ENCODE measurements around the gene QPRT. TPM values are rescaled to one million over a fixed set of nuclear protein-coding genes. Genes with fewer than 3 reads are reported as not detected.

The QPRT gene
- polyA plus RNA-seq, 3 donors: 2.1 to 4.7 (median 3.9) TPM

DNA sequence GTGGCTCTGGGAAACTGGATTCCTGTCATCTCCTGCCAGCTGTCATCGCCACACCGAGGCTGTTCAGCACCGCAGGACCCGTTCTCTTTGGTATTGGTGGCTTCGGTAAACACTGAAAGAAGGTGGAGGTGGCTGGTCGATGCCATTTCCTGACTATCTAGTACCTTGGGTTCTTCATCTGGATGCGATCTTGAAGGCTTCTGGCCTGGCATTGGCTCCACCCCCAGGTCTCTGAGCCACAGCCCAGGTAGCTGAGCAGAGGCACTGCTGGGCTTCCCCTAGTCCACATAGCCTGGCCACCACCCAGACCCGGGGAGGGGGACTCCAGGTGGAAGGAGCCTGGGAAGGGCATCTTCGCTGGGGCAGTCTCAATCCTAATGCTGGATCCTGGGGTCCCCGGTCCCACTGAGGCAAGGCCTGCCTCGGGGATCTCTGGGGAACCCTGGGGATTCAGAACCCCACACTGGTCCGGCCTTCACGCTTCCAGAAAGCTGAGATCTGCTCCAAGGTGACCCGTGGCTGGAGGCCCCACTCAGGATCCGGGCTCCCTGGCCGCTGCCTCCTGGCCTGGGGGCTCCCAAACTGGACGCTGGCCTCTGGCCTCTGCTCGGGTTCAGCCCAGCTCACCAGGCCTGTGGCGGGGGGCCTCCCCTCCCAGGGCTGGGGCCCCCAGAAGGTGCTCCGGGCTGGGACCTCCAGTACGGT lies 65.0 kb downstream of the QPRT start:
- Histone ChIP-seq H2AFZ (ENCODE audit: insufficient read depth, low read depth, low read length, poor library complexity, severe bottlenecking) (no peak overlapping the region), H3K27ac (ENCODE audit: low read depth in 1 of 2, low read length in 2 of 2) (peak overlapping the region; percentile 85 to 97), H3K4me3 (replicated peaks in 1 of 3; ENCODE audit: low read depth in 2 of 3, low read length in 3 of 3) (peak overlapping the region in 2 of 3 experiments; percentile 91 to 92), H3K79me2 (ENCODE audit: insufficient read depth, low read length) (peaks cover 39% of the 10 kb centered on the region), H4K20me1 (ENCODE audit: insufficient read depth, low read length) (peaks cover 47% of the 10 kb centered on the region), H3K9me3 (replicated peaks in 1 of 2; ENCODE audit: control insufficient read depth in 1 of 2, insufficient read depth in 1 of 2, low read length in 2 of 2) (no peaks in the 10 kb centered on the region), H3K9ac (ENCODE audit: insufficient read depth, low read length, poor library complexity, severe bottlenecking) (peak overlapping the region; percentile 93), H3K4me1 (ENCODE audit: control insufficient read depth in 1 of 2, insufficient read depth in 2 of 2, low read length in 2 of 2) (peaks cover 63 to 89% of the 10 kb centered on the region in 2 donors), H3K4me2 (replicated peaks; ENCODE audit: extremely low read depth, low read length, poor library complexity, severe bottlenecking) (peak overlapping the region; percentile 78), H3K36me3 (replicated peaks in 1 of 2; ENCODE audit: control insufficient read depth in 1 of 2, insufficient read depth in 2 of 2, low read length in 2 of 2) (peaks cover 11 to 31% of the 10 kb centered on the region in 2 donors), H3K27me3 (ENCODE audit: control insufficient read depth in 2 of 2, insufficient read depth in 2 of 2, low read length in 2 of 2) (no peaks in the 10 kb centered on the region)
- H3K4me3 Mint-ChIP-seq: peak overlapping the region; percentile 62 to 98
- intact Hi-C loops (cut with micrococcal nuclease): loop anchor here (2.0 to 5.0 kb wide), 2 partner anchors 43 to 77 kb away; no protein-coding TSS in a partner anchor
- no peak for DNase-seq
- H3K36me3 Mint-ChIP-seq: peaks cover 31 to 41% of the 10 kb centered on the region in 2 donors
- H3K4me1 Mint-ChIP-seq: peaks cover 77% of the 10 kb centered on the region
- WGBS (ENCODE audit: insufficient coverage): 90% methylated on average over 17 of the region's 21 CpGs
- TF ChIP-seq, protein P1, sequence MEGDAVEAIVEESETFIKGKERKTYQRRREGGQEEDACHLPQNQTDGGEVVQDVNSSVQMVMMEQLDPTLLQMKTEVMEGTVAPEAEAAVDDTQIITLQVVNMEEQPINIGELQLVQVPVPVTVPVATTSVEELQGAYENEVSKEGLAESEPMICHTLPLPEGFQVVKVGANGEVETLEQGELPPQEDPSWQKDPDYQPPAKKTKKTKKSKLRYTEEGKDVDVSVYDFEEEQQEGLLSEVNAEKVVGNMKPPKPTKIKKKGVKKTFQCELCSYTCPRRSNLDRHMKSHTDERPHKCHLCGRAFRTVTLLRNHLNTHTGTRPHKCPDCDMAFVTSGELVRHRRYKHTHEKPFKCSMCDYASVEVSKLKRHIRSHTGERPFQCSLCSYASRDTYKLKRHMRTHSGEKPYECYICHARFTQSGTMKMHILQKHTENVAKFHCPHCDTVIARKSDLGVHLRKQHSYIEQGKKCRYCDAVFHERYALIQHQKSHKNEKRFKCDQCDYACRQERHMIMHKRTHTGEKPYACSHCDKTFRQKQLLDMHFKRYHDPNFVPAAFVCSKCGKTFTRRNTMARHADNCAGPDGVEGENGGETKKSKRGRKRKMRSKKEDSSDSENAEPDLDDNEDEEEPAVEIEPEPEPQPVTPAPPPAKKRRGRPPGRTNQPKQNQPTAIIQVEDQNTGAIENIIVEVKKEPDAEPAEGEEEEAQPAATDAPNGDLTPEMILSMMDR (IDR thresholded peaks at IDR 0.05): no peak
- peaks cover 0 to 9% (median 3%) of the 10 kb centered on the region in 3 donors for H3K27me3 Mint-ChIP-seq (ENCODE audit: low read depth in 3 of 3)
- H3K27ac Mint-ChIP-seq: peak overlapping the region; percentile 71 to 100 (median 97)
- peaks cover 0 to 7% (median 1%) of the 10 kb centered on the region in 7 donors for H3K9me3 Mint-ChIP-seq

DNA sequence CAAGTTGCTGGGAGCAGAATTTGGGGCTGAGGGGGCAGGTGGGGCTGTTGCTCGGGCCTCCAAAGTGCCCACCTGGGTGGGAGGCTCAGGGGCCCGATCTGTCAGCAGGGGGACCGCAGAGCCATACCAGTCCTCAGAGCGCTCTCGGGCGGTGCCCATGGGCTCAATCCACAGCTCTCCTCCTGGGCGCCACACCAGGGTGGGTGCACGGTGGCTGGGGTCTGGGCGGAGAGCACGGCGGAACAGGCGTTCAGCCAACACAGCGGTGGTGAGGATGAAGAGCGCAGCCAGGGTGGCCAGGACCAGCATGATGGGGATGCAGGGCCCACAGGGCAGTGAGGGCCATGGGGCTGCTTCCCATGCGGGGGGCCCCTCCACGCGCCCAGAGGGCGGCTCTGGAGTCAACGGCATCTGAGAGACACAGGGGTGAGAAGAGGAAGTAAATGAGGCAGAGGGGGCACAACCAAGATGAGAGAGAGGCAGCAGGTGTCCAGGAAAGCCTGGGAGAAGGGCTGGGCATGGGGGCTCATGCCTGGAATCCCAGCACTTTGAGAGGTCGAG lies 65.6 kb downstream of the QPRT start:
- peaks cover 11 to 31% of the 10 kb centered on the region in 2 donors for H3K36me3 ChIP-seq (replicated peaks in 1 of 2; ENCODE audit: control insufficient read depth in 1 of 2, insufficient read depth in 2 of 2, low read length in 2 of 2)

More for the DNA sequence above, 65.6 kb downstream of the QPRT start:
- Mint-ChIP-seq H3K4me3 (peak overlapping the region; percentile 98 to 100), H3K9me3 (peaks cover 0 to 7% (median 2%) of the 10 kb centered on the region in 7 donors), H3K27ac (peak overlapping the region; percentile 97 to 100 (median 100)), H3K27me3 (ENCODE audit: low read depth in 3 of 3) (peaks cover 0 to 9% (median 3%) of the 10 kb centered on the region in 3 donors), H3K36me3 (peaks cover 31 to 41% of the 10 kb centered on the region in 2 donors), H3K4me1 (peaks cover 79% of the 10 kb centered on the region)
- Histone ChIP-seq H3K27ac (ENCODE audit: low read depth in 1 of 2, low read length in 2 of 2) (peak overlapping the region; percentile 85 to 97), H3K4me3 (replicated peaks in 1 of 3; ENCODE audit: low read depth in 2 of 3, low read length in 3 of 3) (peak overlapping the region; percentile 78 to 92 (median 91)), H3K4me1 (ENCODE audit: control insufficient read depth in 1 of 2, insufficient read depth in 2 of 2, low read length in 2 of 2) (peaks cover 66 to 89% of the 10 kb centered on the region in 2 donors), H3K4me2 (replicated peaks; ENCODE audit: extremely low read depth, low read length, poor library complexity, severe bottlenecking) (peak overlapping the region; percentile 78), H3K9ac (ENCODE audit: insufficient read depth, low read length, poor library complexity, severe bottlenecking) (peak overlapping the region; percentile 93), H3K27me3 (ENCODE audit: control insufficient read depth in 2 of 2, insufficient read depth in 2 of 2, low read length in 2 of 2) (no peaks in the 10 kb centered on the region), H3K79me2 (ENCODE audit: insufficient read depth, low read length) (peaks cover 39% of the 10 kb centered on the region), H4K20me1 (ENCODE audit: insufficient read depth, low read length) (peaks cover 47% of the 10 kb centered on the region), H3K9me3 (replicated peaks in 1 of 2; ENCODE audit: control insufficient read depth in 1 of 2, insufficient read depth in 1 of 2, low read length in 2 of 2) (no peaks in the 10 kb centered on the region), H2AFZ (ENCODE audit: insufficient read depth, low read depth, low read length, poor library complexity, severe bottlenecking) (no peak overlapping the region)
- WGBS (ENCODE audit: insufficient coverage): 40% methylated on average over 17 of the region's 20 CpGs
- intact Hi-C loops (cut with micrococcal nuclease): loop anchor here (2.0 to 5.0 kb wide), 3 partner anchors 32 to 78 kb away; no protein-coding TSS in a partner anchor
- DNase-seq: peak in 1 of 3 donors; percentile 21
- TF ChIP-seq, protein P1 (IDR thresholded peaks at IDR 0.05): no peak

All from CD14-positive monocyte (primary cell).